Vagina (tissue), 2 donors: ENCODE measurements around the gene CSMD2.

Experiments used
- POLR2A ChIP-seq, 2 donors: fragments of 450-650 bp; IDR thresholded peaks; one replicate each; pipeline ENCODE4 v1.6.1; 2017; ENCODE audit warnings: antibody characterized with exemption in 2 of 2, mild to moderate bottlenecking in 2 of 2, moderate library complexity in 2 of 2
- POLR2AphosphoS5 ChIP-seq, 2 donors: sonication (generic); formaldehyde crosslinking; IDR thresholded peaks; one replicate each; pipeline ENCODE4 v1.9.0; 2017; ENCODE audit warnings: antibody characterized with exemption in 2 of 2, mild to moderate bottlenecking in 2 of 2, low read depth in 1 of 2; ENCODE audit not compliant: insufficient read depth in 1 of 2
- TF ChIP-seq, protein P1 (sequence below), 3 experiments: fragments of 450-650 bp in 2 of 3; fragments of 200-600 bp in 1 of 3; sonication (generic) in 1 of 3; IDR thresholded peaks; one replicate each; pipeline ENCODE4 v1.5.1; 2017 to 2019; ENCODE audit warnings: antibody characterized with exemption in 3 of 3, mild to moderate bottlenecking in 2 of 3, moderate library complexity in 2 of 3

DNA sequence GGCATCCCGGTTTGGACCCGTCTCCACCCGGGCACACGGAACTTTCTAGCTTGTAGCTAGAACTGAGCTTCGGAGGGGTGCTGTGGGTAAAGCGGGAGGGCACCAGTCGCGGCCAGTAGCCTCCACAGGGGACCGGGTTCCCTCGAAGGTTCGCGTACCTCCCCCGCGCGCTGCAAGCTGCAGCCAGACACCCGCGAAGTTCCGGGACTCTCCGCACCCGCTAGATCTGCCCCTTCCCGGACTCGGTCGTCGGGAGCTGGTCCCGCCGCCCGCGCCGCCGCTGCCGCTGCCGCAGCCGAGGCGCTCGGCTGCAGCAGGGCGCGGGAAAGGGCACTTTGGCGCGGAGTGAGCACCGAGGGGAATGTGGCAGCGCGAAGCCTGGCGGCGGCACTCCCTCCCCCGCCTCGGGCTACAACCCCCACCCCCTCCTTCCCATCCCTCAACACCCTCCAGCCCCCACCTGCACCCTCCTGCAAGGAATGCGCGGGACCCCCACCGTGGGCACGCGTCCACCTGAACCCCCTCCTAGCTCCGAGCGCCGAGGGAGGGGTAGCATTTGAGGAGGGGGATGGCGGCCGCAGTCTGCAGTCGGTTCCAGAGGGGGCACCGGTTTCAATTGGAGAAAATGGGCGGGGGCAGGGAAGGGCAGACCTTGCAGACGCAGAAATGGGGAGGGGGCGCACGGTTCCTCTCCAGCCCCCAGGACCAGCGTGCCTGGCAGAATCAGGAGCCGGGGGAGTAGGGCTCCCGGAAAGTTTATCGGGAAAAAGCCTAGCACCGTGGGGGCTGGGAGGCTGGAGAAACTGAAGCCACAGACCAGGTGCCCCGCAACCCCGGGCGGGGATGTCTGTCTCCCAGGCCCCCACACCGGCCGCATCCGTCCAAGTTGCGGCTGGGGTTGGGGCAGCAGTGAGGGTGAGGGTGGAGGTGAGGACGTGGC lies 968 bp downstream of the CSMD2 start:
- TF ChIP-seq, protein P1, sequence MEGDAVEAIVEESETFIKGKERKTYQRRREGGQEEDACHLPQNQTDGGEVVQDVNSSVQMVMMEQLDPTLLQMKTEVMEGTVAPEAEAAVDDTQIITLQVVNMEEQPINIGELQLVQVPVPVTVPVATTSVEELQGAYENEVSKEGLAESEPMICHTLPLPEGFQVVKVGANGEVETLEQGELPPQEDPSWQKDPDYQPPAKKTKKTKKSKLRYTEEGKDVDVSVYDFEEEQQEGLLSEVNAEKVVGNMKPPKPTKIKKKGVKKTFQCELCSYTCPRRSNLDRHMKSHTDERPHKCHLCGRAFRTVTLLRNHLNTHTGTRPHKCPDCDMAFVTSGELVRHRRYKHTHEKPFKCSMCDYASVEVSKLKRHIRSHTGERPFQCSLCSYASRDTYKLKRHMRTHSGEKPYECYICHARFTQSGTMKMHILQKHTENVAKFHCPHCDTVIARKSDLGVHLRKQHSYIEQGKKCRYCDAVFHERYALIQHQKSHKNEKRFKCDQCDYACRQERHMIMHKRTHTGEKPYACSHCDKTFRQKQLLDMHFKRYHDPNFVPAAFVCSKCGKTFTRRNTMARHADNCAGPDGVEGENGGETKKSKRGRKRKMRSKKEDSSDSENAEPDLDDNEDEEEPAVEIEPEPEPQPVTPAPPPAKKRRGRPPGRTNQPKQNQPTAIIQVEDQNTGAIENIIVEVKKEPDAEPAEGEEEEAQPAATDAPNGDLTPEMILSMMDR (IDR thresholded peaks at IDR 0.05): no peak
- TF ChIP-seq POLR2A (IDR thresholded peaks at IDR 0.05) (no peak), POLR2AphosphoS5 (IDR thresholded peaks at IDR 0.05; ENCODE audit: insufficient read depth in 1 of 2, low read depth in 1 of 2) (no peak)
